Lower lobe of right lung (tissue), 2 donors: ENCODE results near the gene PEPD. TPM values are rescaled to one million over a fixed set of nuclear protein-coding genes. Genes with fewer than 3 reads are reported as not detected.

Source experiments
- ATAC-seq, 2 donors: fragments of 200-7000 bp; cut with Tn5 transposase; one replicate each; pipeline ENCODE4 v1.9.1; 2020 to 2022; ENCODE audit warnings: mild to moderate bottlenecking in 2 of 2, moderate library complexity in 2 of 2
- DNase-seq: peaks from one replicate; pipeline ENCODE4 v3.0.0-alpha.2; 2020
- H3K27ac ChIP-seq: fragments of 200-600 bp; one replicate; pipeline ENCODE4 v1.8.0; 2022
- H3K27me3 ChIP-seq: fragments of 200-600 bp; one replicate; pipeline ENCODE4 v1.8.0; 2022; ENCODE audit warnings: low read depth
- H3K36me3 ChIP-seq: fragments of 200-600 bp; one replicate; pipeline ENCODE4 v1.8.0; 2022; ENCODE audit warnings: mild to moderate bottlenecking
- H3K4me1 ChIP-seq: fragments of 200-600 bp; one replicate; pipeline ENCODE4 v1.8.0; 2022
- H3K4me3 ChIP-seq: fragments of 200-600 bp; one replicate; pipeline ENCODE4 v1.8.0; 2022; ENCODE audit warnings: mild to moderate bottlenecking
- H3K9me3 ChIP-seq: fragments of 200-600 bp; one replicate; pipeline ENCODE4 v1.8.0; 2022
- CTCF ChIP-seq: fragments of 200-600 bp; IDR thresholded peaks from one replicate; pipeline ENCODE4 v1.8.0; 2022; ENCODE audit warnings: antibody characterized with exemption, mild to moderate bottlenecking
- intact Hi-C: fragments of 100-400 bp; cut with DNase I; formaldehyde crosslinking; loops from one replicate; pipeline ENCODE4 v1.11.0; 2022
- total RNA-seq: library from RNA; stranded (reverse); fragmentation: NEBNext Ultra II Directional; extraction: Animal tissue kit (Norgen Biotek cat#: 25700); gene quantifications from one replicate; pipeline ENCODE4 v1.2.1, GENCODE V29; 2021
- donor health status: DM: no; HTN: yes; CAD: no; lungs with severe emphysema.

The PEPD gene
- total RNA-seq, 1 donor from 2014 or later: 94.0 TPM

DNA sequence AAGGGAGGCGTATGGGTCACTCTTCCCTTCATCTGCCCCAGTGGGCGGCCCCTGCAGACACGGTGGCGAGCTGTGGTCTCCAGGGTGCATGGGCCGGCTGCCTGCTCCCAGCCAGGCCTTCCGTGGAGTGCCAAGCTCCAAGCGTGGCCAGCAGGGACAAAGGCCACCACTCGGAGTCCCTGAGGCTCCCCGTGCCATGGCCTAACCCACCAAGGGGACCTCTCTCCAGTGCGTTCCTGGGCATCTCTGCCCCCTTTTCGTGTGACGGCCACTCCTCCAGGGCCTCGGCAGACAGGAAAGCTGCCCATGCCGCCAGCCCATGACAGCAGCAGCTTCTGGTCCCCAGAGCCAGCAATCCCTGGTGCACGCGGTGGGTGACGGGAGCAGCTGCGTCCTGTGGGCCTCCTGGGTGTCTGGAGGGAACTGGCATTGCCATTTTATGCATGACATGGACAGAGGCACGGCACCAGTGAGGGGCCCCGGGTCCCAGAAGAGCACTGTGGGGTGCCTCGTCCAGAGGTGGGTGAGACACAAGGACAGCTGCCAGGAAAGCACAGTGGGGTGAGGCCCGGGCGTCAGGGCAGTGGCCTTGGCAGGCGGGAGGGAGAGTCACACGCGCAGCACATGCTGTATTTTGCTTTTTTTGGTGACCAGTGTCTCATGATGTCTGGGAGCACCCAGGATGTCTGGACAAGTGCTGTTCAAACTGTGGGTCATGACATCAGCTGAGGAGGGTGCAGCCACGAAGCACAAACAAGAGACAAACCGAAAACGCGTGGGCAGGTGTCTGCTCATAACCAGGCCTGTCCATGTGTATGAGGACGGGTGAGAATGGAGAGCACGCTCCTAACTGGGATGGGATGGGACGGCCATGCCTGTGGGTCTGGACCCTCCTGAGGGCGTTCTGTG, 115.8 kb downstream of the PEPD start:
- no peak overlapping the region for H3K4me3 ChIP-seq
- ATAC-seq (no peak), DNase-seq (peak; percentile 42)
- peaks cover 30% of the 10 kb centered on the region for H3K4me1 ChIP-seq
- H3K36me3 ChIP-seq: peaks cover 11% of the 10 kb centered on the region
- TF ChIP-seq CTCF: no peak
- H3K9me3 ChIP-seq: no peaks in the 10 kb centered on the region
- H3K27ac ChIP-seq: no peak overlapping the region
- intact Hi-C loops: loop anchor here (5.0 kb wide), 1 partner anchor 169 kb away; no protein-coding TSS in a partner anchor
- H3K27me3 ChIP-seq: no peaks in the 10 kb centered on the region

- Histone ChIP-seq H3K27ac (no peak overlapping the region), H3K4me3 (no peak overlapping the region), H3K27me3 (no peaks in the 10 kb centered on the region), H3K9me3 (no peaks in the 10 kb centered on the region), H3K36me3 (peaks cover 9% of the 10 kb centered on the region), H3K4me1 (peaks cover 30% of the 10 kb centered on the region)
- ATAC-seq (no peak), DNase-seq (no peak)
- intact Hi-C loops: loop anchor here (5.0 kb wide), 1 partner anchor 168 kb away; no protein-coding TSS in a partner anchor
- TF ChIP-seq CTCF: no peak
Measured at GRCh38 chr19:33405254-33405552, 116.4 kb downstream of the PEPD start.

GRCh38 chr19:33404506-33405253, 116.9 kb downstream of the PEPD start:
- H3K4me3 ChIP-seq: no peak overlapping the region
- H3K27ac ChIP-seq: no peak overlapping the region
- ATAC-seq: no peak
- peaks cover 30% of the 10 kb centered on the region for H3K4me1 ChIP-seq
- H3K27me3 ChIP-seq: no peaks in the 10 kb centered on the region
- intact Hi-C loops: loop anchor here (5.0 kb wide), 1 partner anchor 167 kb away; no protein-coding TSS in a partner anchor
- H3K9me3 ChIP-seq: no peaks in the 10 kb centered on the region
- no peak for TF ChIP-seq CTCF
- peak; percentile 34 for DNase-seq
- H3K36me3 ChIP-seq: peaks cover 4% of the 10 kb centered on the region

GRCh38 chr19:33403973-33404304, 117.7 kb downstream of the PEPD start:
- intact Hi-C loops: no loop called here
- no peak overlapping the region for H3K4me3 ChIP-seq
- DNase-seq: peak; percentile 10
- no peaks in the 10 kb centered on the region for H3K27me3 ChIP-seq
- H3K9me3 ChIP-seq: no peaks in the 10 kb centered on the region
- TF ChIP-seq CTCF: no peak
- ATAC-seq: no peak
- peaks cover 30% of the 10 kb centered on the region for H3K4me1 ChIP-seq
- H3K36me3 ChIP-seq: peaks cover 10% of the 10 kb centered on the region
- peak overlapping the region; percentile 57 for H3K27ac ChIP-seq

DNA sequence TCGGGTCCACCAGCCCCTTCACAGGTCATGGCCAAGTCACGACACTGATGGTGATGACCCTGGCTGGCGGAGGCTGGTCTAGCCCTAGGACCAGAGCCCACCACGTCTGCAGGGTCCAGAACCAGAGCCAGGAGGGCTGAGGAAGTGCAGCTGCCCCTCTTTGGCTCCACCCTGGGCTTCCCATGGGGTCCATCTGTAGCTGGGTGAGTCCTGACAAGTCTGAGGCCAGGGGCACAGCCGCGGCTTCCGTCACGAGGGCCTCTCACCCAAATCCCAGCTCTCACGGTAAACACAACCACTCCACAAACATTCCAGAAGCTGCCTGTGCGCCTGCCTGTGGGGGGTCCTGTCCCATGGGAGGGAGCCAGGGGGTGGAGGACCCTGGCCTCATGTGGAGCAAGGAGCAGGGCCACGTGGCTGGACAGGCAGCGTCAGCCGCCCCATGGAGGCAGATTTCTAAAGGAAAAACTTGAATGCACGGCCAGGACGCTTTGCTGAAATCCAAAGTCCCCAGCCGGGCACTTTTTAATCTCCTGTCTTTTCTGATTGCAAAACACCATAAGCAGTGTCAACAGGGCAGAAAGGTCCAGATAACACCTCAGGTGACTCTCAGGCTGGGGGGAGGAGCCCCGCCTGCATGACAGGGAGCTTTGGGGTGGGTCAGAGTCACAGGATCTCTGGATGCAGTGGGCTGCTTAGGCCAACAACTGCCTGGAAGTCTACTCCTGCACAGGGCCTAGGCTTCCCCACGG, 118.2 kb downstream of the PEPD start:
- peak; percentile 49 to 59 for ATAC-seq
- TF ChIP-seq CTCF: no peak
- DNase-seq: peak; percentile 71
- no peak overlapping the region for H3K4me3 ChIP-seq
- intact Hi-C loops: no loop called here
- H3K4me1 ChIP-seq: peaks cover 30% of the 10 kb centered on the region
- H3K27ac ChIP-seq: peak overlapping the region; percentile 57
- no peaks in the 10 kb centered on the region for H3K9me3 ChIP-seq
- H3K27me3 ChIP-seq: no peaks in the 10 kb centered on the region
- peaks cover 10% of the 10 kb centered on the region for H3K36me3 ChIP-seq
